ENCODE data around the gene SRPX2. TPM values are rescaled to one million over a fixed set of nuclear protein-coding genes. Genes with fewer than 3 reads are reported as not detected.

The SRPX2 gene
- total and polyA plus RNA-seq, 12 donors = 9.0 to 73.3 (median 17.9) TPM

GRCh38 chrX:100682939-100683338 is 38.9 kb downstream of the SRPX2 start:
- H3K9me3 ChIP-seq (replicated peaks in 1 of 3) = no peaks in the 10 kb centered on the region
- no peaks in the 10 kb centered on the region for H3K36me3 ChIP-seq (replicated peaks in 1 of 2)
- no peak overlapping the region for H3K27ac ChIP-seq
- no peak for DNase-seq
- TF ChIP-seq POLR2A (IDR thresholded peaks at IDR 0.05) (no peak), CTCF (IDR thresholded peaks at IDR 0.05) (no peak)
- WGBS, 4 donors = 77 to 91% (median 85%) methylated on average over 7 to 8 of the region's 8 CpGs
- peaks cover 6% of the 10 kb centered on the region for H3K27me3 ChIP-seq
- H3K4me1 ChIP-seq (replicated peaks in 1 of 2) = no peaks in the 10 kb centered on the region
- intact Hi-C loops (cut with DNase I) = loop anchor here in 1 of 2 donors (10.0 kb wide), 1 partner anchor 82 kb away; no protein-coding TSS in a partner anchor
- no peak overlapping the region for H3K4me3 ChIP-seq

- 19 to 47% (median 33%) methylated on average over 5 of the region's 5 CpGs for WGBS, 4 donors
- H3K27me3 ChIP-seq = peaks cover 3% of the 10 kb centered on the region
- H3K4me3 ChIP-seq = no peak overlapping the region
- peak; percentile 64 to 87 (median 72) for DNase-seq
- H3K9me3 ChIP-seq (replicated peaks in 1 of 3) = no peaks in the 10 kb centered on the region
- no peaks in the 10 kb centered on the region for H3K4me1 ChIP-seq (replicated peaks in 1 of 2)
- no peak overlapping the region for H3K27ac ChIP-seq
- no peak for TF ChIP-seq POLR2A (IDR thresholded peaks at IDR 0.05)
- TF ChIP-seq CTCF (IDR thresholded peaks at IDR 0.05) = peak; percentile 79 to 98 (median 92)
- intact Hi-C loops (cut with DNase I) = loop anchor here (5.0 to 10.0 kb wide), 2 partner anchors 79 to 82 kb away; no protein-coding TSS in a partner anchor
- H3K36me3 ChIP-seq (replicated peaks in 1 of 2) = no peaks in the 10 kb centered on the region
Observed at GRCh38 chrX:100685284-100685996, 41.4 kb downstream of the SRPX2 start.

- peaks cover 3% of the 10 kb centered on the region for H3K27me3 ChIP-seq
- no peaks in the 10 kb centered on the region for H3K36me3 ChIP-seq (replicated peaks in 1 of 2)
- intact Hi-C loops (cut with DNase I) = loop anchor here (5.0 to 10.0 kb wide), 2 partner anchors 79 to 81 kb away; no protein-coding TSS in a partner anchor
- no peak overlapping the region for H3K4me3 ChIP-seq
- no peak overlapping the region for H3K27ac ChIP-seq
- H3K4me1 ChIP-seq (replicated peaks in 1 of 2) = no peaks in the 10 kb centered on the region
- DNase-seq = no peak
- WGBS, 4 donors = 0 to 11% (median 7%) methylated on average over 1 of the region's 1 CpG; no CpG with 5 or more reads in 1 of the 4 donors
- no peaks in the 10 kb centered on the region for H3K9me3 ChIP-seq (replicated peaks in 1 of 3)
- TF ChIP-seq POLR2A (IDR thresholded peaks at IDR 0.05) = no peak
- TF ChIP-seq CTCF (IDR thresholded peaks at IDR 0.05) = peak in 1 of 6 experiments; percentile 12
Observed at GRCh38 chrX:100685997-100686305, 42.0 kb downstream of the SRPX2 start.

- peaks cover under 1% of the 10 kb centered on the region for H3K27me3 ChIP-seq
- no peak for DNase-seq
- no peaks in the 10 kb centered on the region for H3K9me3 ChIP-seq (replicated peaks in 1 of 3)
- H3K27ac ChIP-seq = no peak overlapping the region
- intact Hi-C loops (cut with DNase I) = loop anchor here (5.0 to 10.0 kb wide), 2 partner anchors 78 to 80 kb away; no protein-coding TSS in a partner anchor
- no peak overlapping the region for H3K4me3 ChIP-seq
- H3K36me3 ChIP-seq (replicated peaks in 1 of 2) = no peaks in the 10 kb centered on the region
- no peak for TF ChIP-seq POLR2A (IDR thresholded peaks at IDR 0.05)
- no peak for TF ChIP-seq CTCF (IDR thresholded peaks at IDR 0.05)
- WGBS, 4 donors = 49 to 85% (median 75%) methylated on average over 3 to 6 of the region's 6 CpGs
- no peaks in the 10 kb centered on the region for H3K4me1 ChIP-seq (replicated peaks in 1 of 2)
Observed at GRCh38 chrX:100687128-100687527, 43.1 kb downstream of the SRPX2 start.
